ENCODE data around the gene LEMD1.

- TF ChIP-seq REST (IDR thresholded peaks at IDR 0.05; ENCODE audit: insufficient replicate concordance, low read depth): no peak
- TF ChIP-seq CTCF (IDR thresholded peaks at IDR 0.05; ENCODE audit: insufficient read depth, low read length): no peak
- no peak for TF ChIP-seq POLR2AphosphoS5 (IDR thresholded peaks at IDR 0.05; ENCODE audit: low read depth)
Observed at GRCh38 chr1:205359771-205360565, 61.9 kb downstream of the LEMD1 start.

Data from HL-60 (cell line).